ENCODE data around the gene UBASH3B. TPM values are rescaled to one million over a fixed set of nuclear protein-coding genes. Genes with fewer than 3 reads are reported as not detected.

UBASH3B gene
- total RNA-seq, 3 donors from 2014 or later, result 3.5 to 5.9 (median 3.9) TPM

- TF ChIP-seq CTCF (IDR thresholded peaks at IDR 0.05), result no peak
- no peak overlapping the region for H3K4me3 ChIP-seq
- no peaks in the 10 kb centered on the region for H3K9me3 ChIP-seq
- intact Hi-C loops (cut with DNase I, micrococcal nuclease), result no loop called here
- DNase-seq, result no peak
- no peaks in the 10 kb centered on the region for H3K36me3 ChIP-seq (ENCODE audit: low read depth)
- no peak for ATAC-seq
- H3K4me1 ChIP-seq (ENCODE audit: low read depth), result no peaks in the 10 kb centered on the region
Measured at GRCh38 chr11:122632181-122632824, 23.2 kb upstream of the UBASH3B start.

GRCh38 chr11:122633219-122633829 is 22.2 kb upstream of the UBASH3B start:
- intact Hi-C loops (cut with DNase I, micrococcal nuclease), result no loop called here
- Histone ChIP-seq H3K4me1 (ENCODE audit: low read depth) (no peaks in the 10 kb centered on the region), H3K36me3 (ENCODE audit: low read depth) (no peaks in the 10 kb centered on the region), H3K9me3 (no peaks in the 10 kb centered on the region), H3K4me3 (no peak overlapping the region)
- ATAC-seq (no peak), DNase-seq (no peak)
- no peak for TF ChIP-seq CTCF (IDR thresholded peaks at IDR 0.05)

- Histone ChIP-seq H3K4me1 (ENCODE audit: low read depth) (no peaks in the 10 kb centered on the region), H3K36me3 (ENCODE audit: low read depth) (no peaks in the 10 kb centered on the region), H3K4me3 (no peak overlapping the region), H3K9me3 (no peaks in the 10 kb centered on the region)
- ATAC-seq (peak; percentile 38), DNase-seq (no peak)
- intact Hi-C loops (cut with DNase I, micrococcal nuclease), result no loop called here
- no peak for TF ChIP-seq CTCF (IDR thresholded peaks at IDR 0.05)
Measured at GRCh38 chr11:122634501-122634900, 21.0 kb upstream of the UBASH3B start.

- DNase-seq, result no peak
- Histone ChIP-seq H3K4me1 (ENCODE audit: low read depth) (no peaks in the 10 kb centered on the region), H3K9me3 (no peaks in the 10 kb centered on the region), H3K36me3 (ENCODE audit: low read depth) (no peaks in the 10 kb centered on the region), H3K4me3 (no peak overlapping the region)
- no peak for TF ChIP-seq CTCF (IDR thresholded peaks at IDR 0.05)
- ATAC-seq, result peak; percentile 20
- intact Hi-C loops (cut with DNase I, micrococcal nuclease), result no loop called here
Measured at GRCh38 chr11:122637541-122637940, 18.0 kb upstream of the UBASH3B start.

GRCh38 chr11:122642472-122642922 is 13.0 kb upstream of the UBASH3B start:
- no peaks in the 10 kb centered on the region for H3K4me1 ChIP-seq (ENCODE audit: low read depth)

More at GRCh38 chr11:122642472-122642922, 13.0 kb upstream of the UBASH3B start:
- ATAC-seq (no peak), DNase-seq (no peak)
- TF ChIP-seq CTCF (IDR thresholded peaks at IDR 0.05), result no peak
- Histone ChIP-seq H3K9me3 (no peaks in the 10 kb centered on the region), H3K4me3 (no peak overlapping the region), H3K36me3 (ENCODE audit: low read depth) (no peaks in the 10 kb centered on the region)
- intact Hi-C loops (cut with DNase I, micrococcal nuclease), result no loop called here
